Measurements from ENCODE around the gene LHB. TPM values are rescaled to one million over a fixed set of nuclear protein-coding genes. Genes with fewer than 3 reads are reported as not detected.
A peak's percentile ranks its signal among the peaks of the same experiment; 100 is the strongest.
"Not testable (repeated sequence)": the region's sequence is repeated elsewhere in the genome, so short reads cannot be mapped to it uniquely, and the experiment has no call there.

LHB gene
- not detected for total RNA-seq

GRCh38 chr19:49017041-49017665, at the start of gene LHB:
LHB (minus strand) TSS chr19:49017091; CDS start chr19:49017081, 10 bp downstream.
- intact Hi-C loops (cut with micrococcal nuclease): no loop called here
- H3K36me3 Mint-ChIP-seq (ENCODE audit: low read depth): peaks cover 6% of the 10 kb centered on the region
- no peak within 1 kb of the TSS for H3K27ac Mint-ChIP-seq

GRCh38 chr19:49065905-49066512, 49.1 kb upstream of the LHB start:
- no peak overlapping the region for H3K27ac Mint-ChIP-seq
- H3K4me3 Mint-ChIP-seq: no peak overlapping the region
- no peaks in the 10 kb centered on the region for H3K9me3 Mint-ChIP-seq
- peaks cover 54% of the 10 kb centered on the region for H3K27me3 Mint-ChIP-seq (ENCODE audit: low read depth)
- no peaks in the 10 kb centered on the region for H3K36me3 Mint-ChIP-seq (ENCODE audit: low read depth)
- peaks cover 2% of the 10 kb centered on the region for H3K4me1 Mint-ChIP-seq (ENCODE audit: low read depth)
- CTCF ChIA-PET: no interaction called here
- intact Hi-C loops (cut with micrococcal nuclease): no loop called here
- DNase-seq: no peak

More at GRCh38 chr19:49017041-49017665, at the start of gene LHB:
- peaks cover 27% of the 10 kb centered on the region for H3K4me1 Mint-ChIP-seq (ENCODE audit: low read depth)
- DNase-seq: no peak
- H3K4me3 Mint-ChIP-seq: peak within 1 kb of the TSS; percentile 74
- CTCF ChIA-PET: interaction anchor here (0.7 to 4.8 kb wide), 3 partner anchors 17 to 234 kb away, joined by 3 to 22 read pairs (median 4); partner anchors contain the start of genes GYS1 and RUVBL2
- H3K27me3 Mint-ChIP-seq (ENCODE audit: low read depth): peaks cover 8% of the 10 kb centered on the region
- H3K9me3 Mint-ChIP-seq: no peaks in the 10 kb centered on the region

- Mint-ChIP-seq H3K4me1 (ENCODE audit: low read depth) (peaks cover 2% of the 10 kb centered on the region), H3K9me3 (no peaks in the 10 kb centered on the region)
- CTCF ChIA-PET: interaction anchor here (0.5 kb wide), 1 partner anchor 277 kb away, joined by 3 read pairs; no protein-coding TSS in a partner anchor
Measured at GRCh38 chr19:49064768-49065611, 48.1 kb upstream of the LHB start, which contains the start of gene NTF4. NTF4 (minus strand) TSS chr19:49064818; CDS start chr19:49061997, 2,821 bp downstream.

GRCh38 chr19:49064029-49064629, 47.2 kb upstream of the LHB start:
- DNase-seq: no peak
- Mint-ChIP-seq H3K27me3 (ENCODE audit: low read depth) (peaks cover 54% of the 10 kb centered on the region), H3K27ac (no peak overlapping the region), H3K4me1 (ENCODE audit: low read depth) (peaks cover 2% of the 10 kb centered on the region), H3K4me3 (no peak overlapping the region), H3K9me3 (no peaks in the 10 kb centered on the region), H3K36me3 (ENCODE audit: low read depth) (no peaks in the 10 kb centered on the region)
- intact Hi-C loops (cut with micrococcal nuclease): no loop called here
- CTCF ChIA-PET: interaction anchor here (0.5 kb wide), 1 partner anchor 276 kb away, joined by 3 read pairs; no protein-coding TSS in a partner anchor

More at GRCh38 chr19:49064768-49065611, 48.1 kb upstream of the LHB start, which contains the start of gene NTF4:
- Mint-ChIP-seq H3K36me3 (ENCODE audit: low read depth) (no peaks in the 10 kb centered on the region), H3K27ac (no peak within 1 kb of the TSS), H3K27me3 (ENCODE audit: low read depth) (peaks cover 53% of the 10 kb centered on the region), H3K4me3 (no peak within 1 kb of the TSS)
- no peak for DNase-seq
- intact Hi-C loops (cut with micrococcal nuclease): no loop called here

- H3K27ac Mint-ChIP-seq: no peak overlapping the region
- peaks cover 62% of the 10 kb centered on the region for H3K27me3 Mint-ChIP-seq (ENCODE audit: low read depth)
- no peak for DNase-seq
- no peaks in the 10 kb centered on the region for H3K9me3 Mint-ChIP-seq
- intact Hi-C loops (cut with micrococcal nuclease): no loop called here
- H3K36me3 Mint-ChIP-seq (ENCODE audit: low read depth): no peaks in the 10 kb centered on the region
- H3K4me1 Mint-ChIP-seq (ENCODE audit: low read depth): peaks cover 19% of the 10 kb centered on the region
- H3K4me3 Mint-ChIP-seq: no peak overlapping the region
- CTCF ChIA-PET: no interaction called here
Measured at GRCh38 chr19:49061445-49061844, 44.6 kb upstream of the LHB start.

GRCh38 chr19:49061000-49061399, 44.1 kb upstream of the LHB start:
- Mint-ChIP-seq H3K27me3 (ENCODE audit: low read depth) (peaks cover 61% of the 10 kb centered on the region), H3K9me3 (no peaks in the 10 kb centered on the region), H3K4me1 (ENCODE audit: low read depth) (peaks cover 23% of the 10 kb centered on the region), H3K27ac (no peak overlapping the region), H3K36me3 (ENCODE audit: low read depth) (no peaks in the 10 kb centered on the region), H3K4me3 (no peak overlapping the region)
- intact Hi-C loops (cut with micrococcal nuclease): no loop called here
- no peak for DNase-seq
- CTCF ChIA-PET: no interaction called here

GRCh38 chr19:49059053-49059452, 42.2 kb upstream of the LHB start:
- no peaks in the 10 kb centered on the region for H3K36me3 Mint-ChIP-seq (ENCODE audit: low read depth)
- H3K4me1 Mint-ChIP-seq (ENCODE audit: low read depth): peaks cover 22% of the 10 kb centered on the region
- H3K4me3 Mint-ChIP-seq: no peak overlapping the region
- intact Hi-C loops (cut with micrococcal nuclease): loop anchor here (5.0 kb wide), 1 partner anchor 88 kb away; no protein-coding TSS in a partner anchor
- H3K27me3 Mint-ChIP-seq (ENCODE audit: low read depth): peaks cover 48% of the 10 kb centered on the region
- no peak for DNase-seq
- no peak overlapping the region for H3K27ac Mint-ChIP-seq
- CTCF ChIA-PET: interaction anchor here (0.5 to 1.0 kb wide), 2 partner anchors 65 to 213 kb away, joined by 3 to 5 read pairs; partner anchors contain the start of gene RUVBL2
- no peaks in the 10 kb centered on the region for H3K9me3 Mint-ChIP-seq

GRCh38 chr19:49058562-49058961, 41.7 kb upstream of the LHB start:
- H3K36me3 Mint-ChIP-seq (ENCODE audit: low read depth): no peaks in the 10 kb centered on the region
- H3K4me3 Mint-ChIP-seq: no peak overlapping the region
- DNase-seq: peak; percentile 40
- CTCF ChIA-PET: interaction anchor here (1.0 to 1.7 kb wide), 4 partner anchors 16 to 226 kb away, joined by 3 to 5 read pairs (median 4); partner anchors contain the start of genes GYS1 and RUVBL2
- H3K27ac Mint-ChIP-seq: no peak overlapping the region
- peaks cover 22% of the 10 kb centered on the region for H3K4me1 Mint-ChIP-seq (ENCODE audit: low read depth)
- peaks cover 44% of the 10 kb centered on the region for H3K27me3 Mint-ChIP-seq (ENCODE audit: low read depth)
- no peaks in the 10 kb centered on the region for H3K9me3 Mint-ChIP-seq
- intact Hi-C loops (cut with micrococcal nuclease): loop anchor here (5.0 kb wide), 1 partner anchor 89 kb away; no protein-coding TSS in a partner anchor

GRCh38 chr19:49057636-49058234, 40.8 kb upstream of the LHB start, which contains the start of gene CGB7:
CGB7 (minus strand) TSS chr19:49057749; CDS start chr19:49055375, 2,374 bp downstream.
- peaks cover 22% of the 10 kb centered on the region for H3K4me1 Mint-ChIP-seq (ENCODE audit: low read depth)
- H3K9me3 Mint-ChIP-seq: no peaks in the 10 kb centered on the region
- intact Hi-C loops (cut with micrococcal nuclease): loop anchor here (5.0 kb wide), 1 partner anchor 90 kb away; no protein-coding TSS in a partner anchor
- H3K36me3 Mint-ChIP-seq (ENCODE audit: low read depth): no peaks in the 10 kb centered on the region
- H3K27me3 Mint-ChIP-seq (ENCODE audit: low read depth): peaks cover 40% of the 10 kb centered on the region
- H3K4me3 Mint-ChIP-seq: peak within 1 kb of the TSS; percentile 71
- H3K27ac Mint-ChIP-seq: no peak within 1 kb of the TSS
- DNase-seq: peak; percentile 52
- CTCF ChIA-PET: interaction anchor here (0.6 to 1.7 kb wide), 5 partner anchors 17 to 328 kb away, joined by 3 to 5 read pairs (median 5); partner anchors contain the start of genes GYS1 and RUVBL2

- not testable (repeated sequence) for H3K27ac Mint-ChIP-seq; DNase-seq; H3K9me3 Mint-ChIP-seq; H3K36me3 Mint-ChIP-seq (ENCODE audit: low read depth)
- Mint-ChIP-seq H3K4me1 (ENCODE audit: low read depth) (peaks cover 22% of the 10 kb centered on the region), H3K27me3 (ENCODE audit: low read depth) (peaks cover 40% of the 10 kb centered on the region), H3K4me3 (peak overlapping the region; percentile 71)
- CTCF ChIA-PET: interaction anchor here (0.6 to 1.7 kb wide), 6 partner anchors 18 to 329 kb away, joined by 3 to 5 read pairs (median 4); partner anchors contain the start of genes GYS1 and RUVBL2
- intact Hi-C loops (cut with micrococcal nuclease): loop anchor here (5.0 kb wide), 1 partner anchor 90 kb away; no protein-coding TSS in a partner anchor
Measured at GRCh38 chr19:49056902-49057596, 40.2 kb upstream of the LHB start.

Data from activated naive CD4-positive, alpha-beta T cell treated with anti-CD3 and anti-CD28 coated beads for 36 hours (primary cell).